Pancreas (tissue), 10 donors: Measurements from ENCODE around the gene RERE. TPM values are rescaled to one million over a fixed set of nuclear protein-coding genes. Genes with fewer than 3 reads are reported as not detected.

Experiments used
- ATAC-seq, 4 donors: fragments of 200-7000 bp; cut with Tn5 transposase; one replicate each; pipeline versions ENCODE4 v1.8.0 to v1.9.1; 2020; ENCODE audit warnings: mild to moderate bottlenecking in 4 of 4, moderate library complexity in 4 of 4
- DNase-seq, 6 donors: peaks; one replicate each; pipeline ENCODE4 v3.0.0-alpha.2; 2020
- FAIRE-seq: peaks from 2 replicates; lab custom pipeline; 2012; peaks lifted over from hg19 to GRCh38; lab: Jason Lieb, UNC
- H3K27ac ChIP-seq, 4 donors: fragments of 200-600 bp; sonication (generic); 1 replicate in 3 of 4; 2 replicates in 1 of 4; pipeline versions ENCODE4 v1.5.0 to v1.8.0; 2020
- H3K27me3 ChIP-seq, 4 donors: fragments of 200-600 bp; one replicate each; pipeline ENCODE4 v1.8.0; 2021
- H3K36me3 ChIP-seq, 3 donors: fragments of 200-600 bp; sonication (generic) in 1 of 3; one replicate each; pipeline versions ENCODE4 v1.5.0 to v1.8.0; 2020 to 2021
- H3K4me1 ChIP-seq, 3 donors: fragments of 200-600 bp; one replicate each; pipeline ENCODE4 v1.8.0; 2021
- H3K4me3 ChIP-seq, 4 donors: fragments of 200-600 bp; sonication (generic) in 2 of 4; one replicate each; pipeline versions ENCODE4 v1.5.0 to v1.8.0; 2020 to 2021
- H3K9me3 ChIP-seq, 4 donors: fragments of 200-600 bp; one replicate each; pipeline ENCODE4 v1.8.0; 2021
- CTCF ChIP-seq, 4 donors: fragments of 200-600 bp; sonication (generic) in 3 of 4; IDR thresholded peaks; one replicate each; pipeline versions ENCODE4 v1.5.0 to v1.8.0; 2021; ENCODE audit warnings: antibody characterized with exemption in 4 of 4
- WGBS, 2 donors: extraction: QIAGEN DNeasy Blood & Tissue Kit; methylation state at CpG; one replicate each; pipeline ENCODE4 v1.1.7; 2013; 5-methylcytosine and 5-hydroxymethylcytosine counted together
- intact Hi-C, 3 donors: fragments of 100-400 bp; cut with DNase I; formaldehyde crosslinking; loops; one replicate each; pipeline versions ENCODE4 v1.11.1 to v1.14.2; 2022
- polyA plus RNA-seq, 2 donors: library from polyadenylated mRNA; stranded (reverse); fragments of 200-250 nt; gene quantifications; one replicate each; pipeline ENCODE4 v1.2.3, GENCODE V29; 2013
- total RNA-seq, 6 donors: library from RNA; stranded (reverse); fragmentation: NEBNext Ultra II Directional in 4 of 6; extraction: Animal tissue kit (Norgen Biotek cat#: 25700) in 4 of 6; gene quantifications; one replicate each; pipeline versions ENCODE4 v1.2.1 to v1.2.4, GENCODE V29; 2021 to 2023
- donor health status: healthy with polysubstance abuse.
- donor health status: DM: no; HTN: no; CAD: no; lungs with moderate emphysema.
- donor health status: DM: no; HTN: no; CAD: no.
- donor health status: control.
- donor health status: control.
- donor health status: Bipolar disorder and iron deficiency.
- donor health status: DM: yes; HTN: yes; CAD: no.
- donor health status: DM: no; HTN: no; CAD: no.
- donor health status: DM: no; HTN: no; CAD: no.
- donor health status: DM: yes; HTN: yes; CAD: no.

RERE gene
- total and polyA plus RNA-seq, 8 donors = 27.0 to 76.7 (median 50.7) TPM

GRCh38 chr1:8435569-8436071, 381.8 kb downstream of the RERE start:
- DNase-seq = no peak

GRCh38 chr1:8434101-8434500, 383.3 kb downstream of the RERE start:
- H3K27me3 ChIP-seq = no peaks in the 10 kb centered on the region
- 94 to 98% methylated on average over 4 of the region's 4 CpGs for WGBS, 2 donors
- H3K27ac ChIP-seq = no peak overlapping the region
- peaks cover 3 to 13% (median 11%) of the 10 kb centered on the region in 3 donors for H3K4me1 ChIP-seq
- ATAC-seq = no peak
- DNase-seq = no peak
- no peak overlapping the region for H3K4me3 ChIP-seq
- intact Hi-C loops = no loop called here
- H3K36me3 ChIP-seq = no peaks in the 10 kb centered on the region
- TF ChIP-seq CTCF (IDR thresholded peaks at IDR 0.05) = no peak
- FAIRE-seq = no peak
- no peaks in the 10 kb centered on the region for H3K9me3 ChIP-seq

More at GRCh38 chr1:8435569-8436071, 381.8 kb downstream of the RERE start:
- Histone ChIP-seq H3K9me3 (no peaks in the 10 kb centered on the region), H3K27me3 (no peaks in the 10 kb centered on the region), H3K27ac (no peak overlapping the region), H3K4me1 (peaks cover 9 to 21% (median 18%) of the 10 kb centered on the region in 3 donors), H3K4me3 (no peak overlapping the region), H3K36me3 (no peaks in the 10 kb centered on the region)
- TF ChIP-seq CTCF (IDR thresholded peaks at IDR 0.05) = no peak
- intact Hi-C loops = no loop called here
- FAIRE-seq (no peak), ATAC-seq (no peak)
- WGBS, 2 donors = 58% methylated on average over 3 of the region's 3 CpGs

DNA sequence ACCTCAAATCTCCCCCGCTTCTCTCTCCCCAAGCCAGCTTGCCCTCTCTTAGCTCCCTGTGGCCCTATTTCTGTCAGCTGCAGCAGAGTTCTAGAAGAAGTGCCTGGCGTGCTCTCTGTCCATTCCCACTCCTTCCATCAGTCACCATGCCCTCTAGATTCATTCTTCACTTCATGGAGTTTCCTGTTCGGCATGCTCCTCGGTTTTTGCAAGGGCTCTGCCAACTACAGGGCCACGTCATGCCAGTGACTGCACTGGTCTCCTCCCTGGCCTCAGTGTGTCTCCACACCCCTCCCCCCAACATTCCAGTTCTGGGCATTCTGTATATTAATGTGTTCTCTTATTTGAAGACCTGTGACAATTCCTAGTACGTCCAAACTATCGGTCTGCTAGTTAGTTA, 385.7 kb downstream of the RERE start:
- H3K36me3 ChIP-seq = no peaks in the 10 kb centered on the region
- no peak for TF ChIP-seq CTCF (IDR thresholded peaks at IDR 0.05)
- FAIRE-seq = no peak
- no peak for DNase-seq
- 79 to 80% methylated on average over 7 of the region's 7 CpGs for WGBS, 2 donors
- H3K4me1 ChIP-seq = no peaks in the 10 kb centered on the region
- H3K9me3 ChIP-seq = no peaks in the 10 kb centered on the region
- intact Hi-C loops = no loop called here
- no peak overlapping the region for H3K4me3 ChIP-seq
- no peaks in the 10 kb centered on the region for H3K27me3 ChIP-seq
- ATAC-seq = no peak
- no peak overlapping the region for H3K27ac ChIP-seq

- WGBS, 2 donors = 94 to 96% methylated on average over 8 of the region's 8 CpGs
- Histone ChIP-seq H3K27me3 (no peaks in the 10 kb centered on the region), H3K36me3 (no peaks in the 10 kb centered on the region), H3K9me3 (no peaks in the 10 kb centered on the region), H3K4me3 (no peak overlapping the region), H3K4me1 (no peaks in the 10 kb centered on the region), H3K27ac (no peak overlapping the region)
- intact Hi-C loops = no loop called here
- ATAC-seq (no peak), FAIRE-seq (no peak), DNase-seq (no peak)
- TF ChIP-seq CTCF (IDR thresholded peaks at IDR 0.05) = no peak
These were observed 386.4 kb downstream of the RERE start for GRCh38 chr1:8431019-8431418.

GRCh38 chr1:8430476-8430875, 387.0 kb downstream of the RERE start:
- FAIRE-seq (no peak), DNase-seq (no peak), ATAC-seq (no peak)
- 54 to 58% methylated on average over 2 of the region's 2 CpGs for WGBS, 2 donors
- Histone ChIP-seq H3K4me3 (no peak overlapping the region), H3K27ac (no peak overlapping the region), H3K27me3 (no peaks in the 10 kb centered on the region), H3K36me3 (no peaks in the 10 kb centered on the region), H3K9me3 (no peaks in the 10 kb centered on the region), H3K4me1 (peaks cover 0 to 2% (median under 1%) of the 10 kb centered on the region in 3 donors)
- TF ChIP-seq CTCF (IDR thresholded peaks at IDR 0.05) = no peak
- intact Hi-C loops = no loop called here
